ENCODE measurements around the gene ISOC1.

The ISOC1 gene

DNA sequence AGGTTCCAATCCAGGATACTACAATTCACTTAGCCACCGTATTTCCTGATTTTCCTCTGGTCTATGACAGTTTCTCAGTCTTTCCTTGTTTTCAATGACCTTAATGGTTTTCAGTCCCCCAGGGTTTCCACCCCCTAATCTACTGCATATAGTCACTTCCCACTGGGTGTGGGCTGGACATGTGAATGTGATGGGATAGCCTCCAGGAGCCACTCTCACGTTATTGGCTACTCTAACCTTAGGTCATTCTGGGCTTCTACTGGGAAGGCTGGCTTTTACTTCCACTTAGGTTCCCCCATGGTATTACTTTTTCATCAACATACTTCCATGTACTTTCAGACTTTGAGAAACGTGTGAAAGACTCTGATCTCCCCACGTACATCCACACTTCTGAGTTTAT lies 46.5 kb downstream of the ISOC1 start:
- no peak for DNase-seq

DNA sequence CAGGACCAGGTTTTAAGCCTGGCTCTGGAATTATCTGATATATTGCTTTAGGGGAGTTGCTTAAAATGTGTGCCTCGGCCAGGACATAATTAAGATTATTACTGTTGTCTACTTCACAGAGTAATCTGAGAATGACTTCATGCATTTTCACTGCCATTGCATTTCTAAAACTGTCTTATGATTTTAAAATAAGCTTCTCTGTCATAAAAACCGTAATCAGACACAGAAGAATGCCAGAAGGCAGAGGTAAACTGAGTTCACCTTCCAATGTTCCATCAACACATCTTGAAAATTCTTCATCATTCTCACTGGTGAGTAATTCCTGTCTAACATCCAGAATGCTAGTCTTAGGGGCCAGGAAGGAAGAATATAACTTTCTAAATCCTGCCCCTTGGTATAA lies 47.1 kb downstream of the ISOC1 start:
- DNase-seq = no peak

GRCh38 chr5:129155876-129156275 lies 61.3 kb downstream of the ISOC1 start:
- no peak for DNase-seq

- no peak for DNase-seq
Measured at GRCh38 chr5:129161830-129162229, 67.3 kb downstream of the ISOC1 start.

Measured in GDM1 (cell line).